Neural cell (in vitro differentiated cells): ENCODE results near the gene MDGA2.

Experiments used
- CTCF ChIP-seq: fragments of 450-650 bp; IDR thresholded peaks from 2 replicates; pipeline ENCODE4 v1.5.1; 2014; ENCODE audit warnings: antibody characterized with exemption, mild to moderate bottlenecking, moderate library complexity; ENCODE audit not compliant: poor library complexity, severe bottlenecking
- EP300 ChIP-seq: fragments of 450-650 bp; conservative IDR thresholded peaks from 2 replicates; pipeline ENCODE4 v1.6.1; 2014; ENCODE audit warnings: antibody characterized with exemption, mild to moderate bottlenecking, moderate library complexity; ENCODE audit not compliant: poor library complexity, severe bottlenecking
- EZH2 ChIP-seq: fragments of 200-600, 300-800 bp; shearing (Covaris generic), sonication (generic); IDR thresholded peaks from 2 replicates; pipeline ENCODE4 v1.6.1; 2014; ENCODE audit warnings: antibody characterized with exemption, low read length, borderline replicate concordance, mild to moderate bottlenecking; ENCODE audit not compliant: insufficient read depth, poor library complexity, severe bottlenecking
- POLR2AphosphoS5 ChIP-seq: IDR thresholded peaks from 2 replicates; pipeline ENCODE4 v1.6.1; 2012
- TF ChIP-seq, protein P1 (sequence below): IDR thresholded peaks from 2 replicates; pipeline ENCODE4 v1.6.1; 2012; ENCODE audit warnings: borderline replicate concordance

DNA sequence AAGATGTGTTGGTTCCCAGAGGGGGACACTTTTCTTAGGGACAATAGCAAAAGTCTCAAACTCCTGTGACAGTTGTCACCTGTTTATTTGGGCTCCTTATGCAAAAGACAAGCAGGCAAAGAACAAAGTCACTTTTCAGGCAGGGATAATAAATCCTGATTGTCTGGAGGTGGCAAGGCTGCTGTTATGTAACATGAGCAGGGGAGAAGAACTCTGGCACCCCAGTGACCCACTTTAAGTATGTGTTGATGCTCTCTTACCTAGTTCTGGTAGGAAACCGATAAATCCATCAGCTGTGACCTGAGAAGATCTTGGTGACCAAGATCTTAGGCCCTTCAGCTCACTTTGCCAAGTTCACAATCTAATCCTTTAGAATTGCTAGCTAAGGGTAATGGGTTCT, 17.4 kb downstream of the MDGA2 start:
- TF ChIP-seq EP300: no peak
- no peak for TF ChIP-seq POLR2AphosphoS5
- no peak for TF ChIP-seq CTCF
- TF ChIP-seq, protein P1, sequence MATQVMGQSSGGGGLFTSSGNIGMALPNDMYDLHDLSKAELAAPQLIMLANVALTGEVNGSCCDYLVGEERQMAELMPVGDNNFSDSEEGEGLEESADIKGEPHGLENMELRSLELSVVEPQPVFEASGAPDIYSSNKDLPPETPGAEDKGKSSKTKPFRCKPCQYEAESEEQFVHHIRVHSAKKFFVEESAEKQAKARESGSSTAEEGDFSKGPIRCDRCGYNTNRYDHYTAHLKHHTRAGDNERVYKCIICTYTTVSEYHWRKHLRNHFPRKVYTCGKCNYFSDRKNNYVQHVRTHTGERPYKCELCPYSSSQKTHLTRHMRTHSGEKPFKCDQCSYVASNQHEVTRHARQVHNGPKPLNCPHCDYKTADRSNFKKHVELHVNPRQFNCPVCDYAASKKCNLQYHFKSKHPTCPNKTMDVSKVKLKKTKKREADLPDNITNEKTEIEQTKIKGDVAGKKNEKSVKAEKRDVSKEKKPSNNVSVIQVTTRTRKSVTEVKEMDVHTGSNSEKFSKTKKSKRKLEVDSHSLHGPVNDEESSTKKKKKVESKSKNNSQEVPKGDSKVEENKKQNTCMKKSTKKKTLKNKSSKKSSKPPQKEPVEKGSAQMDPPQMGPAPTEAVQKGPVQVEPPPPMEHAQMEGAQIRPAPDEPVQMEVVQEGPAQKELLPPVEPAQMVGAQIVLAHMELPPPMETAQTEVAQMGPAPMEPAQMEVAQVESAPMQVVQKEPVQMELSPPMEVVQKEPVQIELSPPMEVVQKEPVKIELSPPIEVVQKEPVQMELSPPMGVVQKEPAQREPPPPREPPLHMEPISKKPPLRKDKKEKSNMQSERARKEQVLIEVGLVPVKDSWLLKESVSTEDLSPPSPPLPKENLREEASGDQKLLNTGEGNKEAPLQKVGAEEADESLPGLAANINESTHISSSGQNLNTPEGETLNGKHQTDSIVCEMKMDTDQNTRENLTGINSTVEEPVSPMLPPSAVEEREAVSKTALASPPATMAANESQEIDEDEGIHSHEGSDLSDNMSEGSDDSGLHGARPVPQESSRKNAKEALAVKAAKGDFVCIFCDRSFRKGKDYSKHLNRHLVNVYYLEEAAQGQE: no peak
- TF ChIP-seq EZH2: no peak
